ENCODE measurements around the gene ATP6V1E1.
"Not testable (repeated sequence)": the region's sequence is repeated elsewhere in the genome, so short reads cannot be mapped to it uniquely, and the experiment has no call there.

Gene ATP6V1E1

DNA sequence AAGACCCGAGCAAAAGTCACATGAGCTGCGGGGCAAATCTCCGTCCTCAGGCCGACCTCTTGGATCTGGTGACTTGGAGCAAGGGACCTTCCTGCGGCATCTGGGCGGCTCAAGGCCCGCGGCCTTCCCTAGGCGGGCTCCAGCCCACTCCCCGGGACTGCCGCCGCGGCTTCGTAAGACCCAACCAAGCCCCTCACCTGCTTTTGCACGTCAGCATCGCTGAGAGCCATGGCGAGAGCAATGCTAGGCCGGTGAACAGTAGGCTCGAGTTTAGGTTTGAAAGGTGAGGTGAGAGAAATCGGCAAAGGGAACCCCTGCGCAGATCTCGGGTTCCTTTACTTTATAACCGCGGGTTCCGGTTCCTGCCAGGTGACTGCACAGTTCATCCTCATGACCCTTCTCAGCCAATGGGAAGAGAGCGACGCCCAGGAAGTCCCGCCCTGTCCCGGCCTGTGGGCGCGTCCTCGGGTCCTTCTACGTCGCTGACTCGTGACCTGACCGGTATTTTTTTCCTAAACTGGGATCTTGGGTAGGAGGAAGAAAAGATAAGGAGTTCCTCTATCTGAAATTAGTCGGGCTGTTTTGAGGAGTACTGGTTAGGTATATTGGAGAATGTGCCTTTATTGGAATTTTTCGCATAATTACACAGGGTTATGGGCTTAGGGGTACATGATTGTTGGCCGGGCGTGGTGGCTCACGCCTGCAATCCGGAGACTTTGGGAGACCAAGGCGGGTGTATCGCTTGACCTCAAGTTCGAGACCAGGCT, at the start of gene ATP6V1E1:
Gene ATP6V1E1 (minus strand): TSS at position 344 of the 767 bp plus-strand sequence. CDS start 114 bp downstream, at position 230.
- ChIA-PET POLR2A (interaction anchor here (0.7 kb wide), 1 partner anchor 15 kb away, joined by 3 read pairs; no protein-coding TSS in a partner anchor), CTCF (interaction anchor here (1.4 kb wide), 1 partner anchor 144 kb away, joined by 3 read pairs; no protein-coding TSS in a partner anchor)
- peak; percentile 98 for DNase-seq (ENCODE audit: extremely low spot score)
- TF ChIP-seq, protein P1, sequence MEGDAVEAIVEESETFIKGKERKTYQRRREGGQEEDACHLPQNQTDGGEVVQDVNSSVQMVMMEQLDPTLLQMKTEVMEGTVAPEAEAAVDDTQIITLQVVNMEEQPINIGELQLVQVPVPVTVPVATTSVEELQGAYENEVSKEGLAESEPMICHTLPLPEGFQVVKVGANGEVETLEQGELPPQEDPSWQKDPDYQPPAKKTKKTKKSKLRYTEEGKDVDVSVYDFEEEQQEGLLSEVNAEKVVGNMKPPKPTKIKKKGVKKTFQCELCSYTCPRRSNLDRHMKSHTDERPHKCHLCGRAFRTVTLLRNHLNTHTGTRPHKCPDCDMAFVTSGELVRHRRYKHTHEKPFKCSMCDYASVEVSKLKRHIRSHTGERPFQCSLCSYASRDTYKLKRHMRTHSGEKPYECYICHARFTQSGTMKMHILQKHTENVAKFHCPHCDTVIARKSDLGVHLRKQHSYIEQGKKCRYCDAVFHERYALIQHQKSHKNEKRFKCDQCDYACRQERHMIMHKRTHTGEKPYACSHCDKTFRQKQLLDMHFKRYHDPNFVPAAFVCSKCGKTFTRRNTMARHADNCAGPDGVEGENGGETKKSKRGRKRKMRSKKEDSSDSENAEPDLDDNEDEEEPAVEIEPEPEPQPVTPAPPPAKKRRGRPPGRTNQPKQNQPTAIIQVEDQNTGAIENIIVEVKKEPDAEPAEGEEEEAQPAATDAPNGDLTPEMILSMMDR (IDR thresholded peaks at IDR 0.05; ENCODE audit: control extremely low read depth, extremely low read depth, low read depth, missing control alignments): no peak

DNA sequence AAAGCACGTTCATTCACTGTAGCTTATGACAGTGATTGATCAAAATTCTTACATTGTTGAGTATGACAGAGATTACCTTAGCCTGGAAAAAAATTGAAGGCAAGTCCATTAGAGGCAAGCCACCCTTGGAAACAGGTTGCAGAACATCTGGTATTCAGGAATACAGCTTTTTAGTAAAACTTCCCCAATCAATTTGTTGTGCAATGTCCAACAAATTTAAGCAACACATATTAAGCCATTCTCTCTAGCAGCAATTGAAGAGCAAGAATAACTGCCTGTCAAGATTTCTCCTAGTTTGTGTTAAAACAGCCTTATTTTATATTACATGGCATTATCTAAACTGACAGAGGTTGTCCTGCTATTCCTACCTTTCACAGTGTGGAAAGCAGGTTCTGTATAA, 47.0 kb upstream of the ATP6V1E1 start:
- no peak for DNase-seq (ENCODE audit: extremely low spot score)
- CTCF ChIA-PET: interaction anchor here (1.2 to 1.4 kb wide), 3 partner anchors 13 to 227 kb away, joined by 3 read pairs; no protein-coding TSS in a partner anchor
- POLR2A ChIA-PET: no interaction called here
- TF ChIP-seq, protein P1 (IDR thresholded peaks at IDR 0.05; ENCODE audit: control extremely low read depth, extremely low read depth, low read depth, missing control alignments): no peak

DNA sequence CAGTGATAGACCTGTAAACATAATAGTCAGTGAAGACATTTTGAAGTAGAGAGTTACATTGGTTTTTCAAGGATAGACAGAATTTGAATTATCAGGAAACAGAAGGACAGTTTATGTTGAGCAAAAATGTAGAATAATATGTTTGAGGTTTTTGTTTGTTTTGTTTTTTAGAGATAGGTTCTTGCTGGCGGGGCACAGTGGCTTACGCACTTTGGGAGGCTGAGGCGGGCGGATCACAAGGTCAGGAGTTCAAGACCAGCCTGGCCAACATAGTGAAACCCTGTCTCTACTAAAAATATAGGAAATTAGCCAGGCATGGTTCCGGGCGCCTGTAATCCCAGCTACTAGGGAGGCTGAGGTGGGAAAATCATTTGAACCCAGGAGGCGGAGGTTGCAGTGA, 45.6 kb upstream of the ATP6V1E1 start:
- POLR2A ChIA-PET: no interaction called here
- TF ChIP-seq, protein P1 (IDR thresholded peaks at IDR 0.05; ENCODE audit: control extremely low read depth, extremely low read depth, low read depth, missing control alignments): no peak
- no peak for DNase-seq (ENCODE audit: extremely low spot score)
- CTCF ChIA-PET: interaction anchor here (1.2 kb wide), 1 partner anchor 16 kb away, joined by 3 read pairs; no protein-coding TSS in a partner anchor

DNA sequence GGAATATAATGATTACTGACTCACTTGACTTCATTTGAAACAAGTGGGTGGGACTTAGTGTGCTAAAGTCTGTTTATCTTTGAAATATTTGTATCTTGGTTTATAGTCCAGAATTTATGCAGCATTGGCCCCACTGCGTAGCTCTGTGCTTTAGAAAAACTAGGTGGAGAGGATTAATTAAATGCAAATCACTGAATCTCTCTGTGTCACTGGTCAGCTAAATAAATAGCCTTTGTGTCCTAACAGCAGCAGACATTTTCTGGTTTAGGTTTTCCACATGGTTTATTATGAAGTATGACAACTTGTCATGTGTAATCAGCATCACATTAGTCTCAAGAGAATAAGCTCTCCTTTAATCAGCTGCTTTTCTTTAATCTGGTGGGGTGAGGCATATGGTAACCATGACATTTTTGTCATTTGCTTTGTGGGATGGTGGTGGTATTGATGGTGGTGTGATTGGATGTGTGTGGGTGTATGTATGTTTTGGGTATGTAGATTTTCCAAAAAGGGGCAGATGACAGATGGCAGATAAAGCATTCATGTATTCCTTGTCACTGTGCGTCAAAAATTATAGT, 44.0 kb upstream of the ATP6V1E1 start:
- ChIA-PET CTCF (interaction anchor here (1.5 kb wide), 1 partner anchor 8 kb away, joined by 3 read pairs; no protein-coding TSS in a partner anchor), POLR2A (no interaction called here)
- TF ChIP-seq, protein P1 (IDR thresholded peaks at IDR 0.05; ENCODE audit: control extremely low read depth, extremely low read depth, low read depth, missing control alignments): no peak
- DNase-seq (ENCODE audit: extremely low spot score): no peak

DNA sequence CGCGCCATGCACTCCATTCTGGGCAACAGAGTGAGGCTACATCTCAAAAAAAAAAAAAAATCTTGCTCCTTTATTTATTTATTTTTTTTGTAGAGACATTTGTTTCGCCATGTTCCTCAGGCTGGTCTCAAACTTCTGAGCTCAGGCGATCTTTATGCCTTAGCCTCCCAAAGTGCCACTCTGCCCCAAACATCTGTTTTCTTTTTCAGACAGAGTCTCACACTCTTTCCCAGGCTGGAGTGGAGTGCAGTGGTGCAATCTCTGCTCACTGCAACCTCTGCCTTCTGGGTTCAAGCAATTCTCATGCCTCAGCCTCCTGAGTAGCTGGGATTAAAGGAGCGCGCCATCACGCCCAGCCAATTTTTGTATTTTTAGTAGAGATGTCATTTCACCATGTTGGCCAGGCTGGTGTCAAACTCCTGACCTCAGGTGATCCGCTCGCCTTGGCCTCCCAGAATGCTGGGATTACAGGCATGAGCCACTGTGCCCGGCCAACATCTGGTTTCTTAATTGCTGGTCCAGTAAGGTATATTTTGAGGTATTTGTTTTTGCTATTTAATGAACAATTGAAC, 43.1 kb upstream of the ATP6V1E1 start:
- POLR2A ChIA-PET; DNase-seq (ENCODE audit: extremely low spot score): not testable (repeated sequence)
- CTCF ChIA-PET: interaction anchor here (1.5 kb wide), 1 partner anchor 9 kb away, joined by 3 read pairs; no protein-coding TSS in a partner anchor

DNA sequence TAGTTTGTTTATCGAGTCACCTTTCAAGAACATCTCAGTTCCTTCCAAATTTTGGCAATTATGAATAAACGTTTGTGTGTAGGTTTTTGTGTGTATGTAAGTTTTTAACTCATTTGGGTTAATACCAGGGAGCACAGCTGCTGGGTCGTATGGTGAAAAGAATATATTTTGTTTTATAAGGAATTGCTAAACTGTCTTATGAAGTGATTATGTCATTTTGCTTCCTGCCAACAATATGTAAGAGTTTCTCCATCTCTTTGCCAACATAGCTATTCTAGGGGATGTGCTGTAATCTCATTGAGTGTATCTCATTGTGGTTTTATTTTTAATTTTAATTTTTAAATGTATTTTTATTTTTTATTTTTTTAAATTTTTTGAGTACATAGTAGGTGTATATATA, 37.3 kb upstream of the ATP6V1E1 start:
- CTCF ChIA-PET: interaction anchor here (0.9 to 1.7 kb wide), 2 partner anchors 8 to 22 kb away, joined by 4 read pairs; no protein-coding TSS in a partner anchor
- TF ChIP-seq, protein P1 (IDR thresholded peaks at IDR 0.05; ENCODE audit: control extremely low read depth, extremely low read depth, low read depth, missing control alignments): no peak
- DNase-seq (ENCODE audit: extremely low spot score): no peak
- POLR2A ChIA-PET: no interaction called here

All from GM10248 (cell line).